ENCODE data around the gene EIF2S2. TPM values are rescaled to one million over a fixed set of nuclear protein-coding genes. Genes with fewer than 3 reads are reported as not detected.

Gene EIF2S2
- total RNA-seq, 1 donor from 2014 or later = 99.8 TPM

DNA sequence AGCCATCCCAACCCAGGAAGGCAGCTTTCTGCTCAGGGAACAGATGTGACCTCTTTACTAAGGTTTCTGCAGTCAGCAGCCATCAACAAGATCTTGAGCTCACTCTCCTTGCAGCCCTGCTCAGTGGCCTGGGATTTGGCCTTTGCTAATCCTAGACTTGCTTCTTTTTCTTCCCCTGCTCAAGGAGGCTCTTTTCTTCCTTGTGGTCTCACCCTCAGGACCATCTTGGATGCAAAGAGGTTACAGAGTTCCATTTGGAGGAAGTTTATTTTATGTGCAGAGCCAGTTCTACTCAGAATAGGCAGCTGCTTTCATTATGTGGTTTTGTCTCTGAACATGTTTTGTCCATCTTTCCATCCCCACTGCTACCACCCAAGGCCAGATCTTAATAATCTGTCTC is 69.0 kb downstream of the EIF2S2 start:
- H3K36me3 Mint-ChIP-seq (ENCODE audit: low read depth) = peaks cover 1% of the 10 kb centered on the region
- no peaks in the 10 kb centered on the region for H3K27me3 Mint-ChIP-seq (ENCODE audit: insufficient read depth)
- H3K27ac Mint-ChIP-seq = no peak overlapping the region
- H3K4me3 Mint-ChIP-seq = no peak overlapping the region
- DNase-seq (ENCODE audit: low spot score) = no peak
- no peaks in the 10 kb centered on the region for H3K9me3 Mint-ChIP-seq
- intact Hi-C loops (cut with micrococcal nuclease) = no loop called here
- peaks cover 7% of the 10 kb centered on the region for H3K4me1 Mint-ChIP-seq (ENCODE audit: low read depth)

- intact Hi-C loops (cut with micrococcal nuclease) = no loop called here
- Mint-ChIP-seq H3K4me1 (ENCODE audit: low read depth) (peaks cover 15% of the 10 kb centered on the region), H3K36me3 (ENCODE audit: low read depth) (peaks cover 2% of the 10 kb centered on the region), H3K4me3 (no peak overlapping the region), H3K27me3 (ENCODE audit: insufficient read depth) (no peaks in the 10 kb centered on the region), H3K9me3 (no peaks in the 10 kb centered on the region), H3K27ac (no peak overlapping the region)
- no peak for DNase-seq (ENCODE audit: low spot score)
Measured at GRCh38 chr20:34042262-34042661, 69.8 kb downstream of the EIF2S2 start.

DNA sequence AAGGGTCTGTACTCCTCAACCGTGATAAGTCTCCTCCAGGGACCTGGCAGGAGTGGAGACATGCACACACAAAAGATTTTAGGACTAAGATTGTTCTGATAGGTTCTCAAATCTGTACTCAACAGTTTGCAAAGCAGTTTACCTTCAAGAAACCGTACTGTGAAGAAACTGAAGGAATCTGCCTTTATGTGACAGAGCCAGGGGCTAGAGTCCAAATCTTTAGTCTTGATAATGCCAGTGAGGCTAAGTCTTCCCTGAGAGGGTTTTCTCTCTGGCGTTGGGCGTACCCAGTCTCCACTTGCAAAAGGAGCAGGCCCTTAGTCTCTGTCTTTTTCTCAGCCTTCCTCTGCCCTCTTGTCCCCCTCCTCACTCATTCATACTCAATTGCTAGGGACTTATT is 70.8 kb downstream of the EIF2S2 start:
- no peak for DNase-seq (ENCODE audit: low spot score)
- H3K4me3 Mint-ChIP-seq = no peak overlapping the region
- H3K9me3 Mint-ChIP-seq = no peaks in the 10 kb centered on the region
- H3K27me3 Mint-ChIP-seq (ENCODE audit: insufficient read depth) = no peaks in the 10 kb centered on the region
- no peak overlapping the region for H3K27ac Mint-ChIP-seq
- peaks cover 3% of the 10 kb centered on the region for H3K36me3 Mint-ChIP-seq (ENCODE audit: low read depth)
- intact Hi-C loops (cut with micrococcal nuclease) = no loop called here
- peaks cover 25% of the 10 kb centered on the region for H3K4me1 Mint-ChIP-seq (ENCODE audit: low read depth)

DNA sequence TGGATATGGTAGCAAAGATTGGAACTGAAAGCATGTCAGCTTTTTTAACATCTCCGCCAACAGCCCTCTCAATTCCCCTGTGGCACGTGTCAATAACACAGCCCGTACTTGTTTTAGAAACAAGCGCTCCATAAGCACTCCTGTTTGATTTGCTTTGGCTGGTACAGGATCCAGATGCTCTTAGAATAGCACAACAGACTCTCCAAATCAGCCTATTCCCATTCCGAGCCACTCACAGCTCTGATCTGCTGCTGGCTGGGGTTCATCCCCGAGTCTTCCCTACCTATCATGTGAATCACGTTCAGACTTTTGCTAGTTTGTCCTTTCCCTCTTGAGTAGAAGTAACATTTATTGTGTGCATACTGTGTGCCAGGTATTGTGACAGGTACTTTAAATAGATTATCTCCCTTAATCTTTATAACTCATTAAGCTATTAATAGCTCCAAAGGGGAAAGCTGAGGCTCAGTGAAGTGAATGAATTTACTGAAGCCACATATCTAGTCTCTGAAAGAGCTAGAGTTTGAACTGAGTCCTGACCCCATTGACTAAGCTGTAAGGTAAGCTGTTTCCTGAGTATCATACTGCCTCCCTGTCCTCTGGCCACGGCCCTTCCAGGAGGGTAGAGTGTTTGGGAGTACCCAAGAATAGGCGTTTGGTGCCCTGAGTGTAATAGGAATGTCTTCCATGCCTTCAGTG is 71.6 kb downstream of the EIF2S2 start:
- no peak for DNase-seq (ENCODE audit: low spot score)
- intact Hi-C loops (cut with micrococcal nuclease) = no loop called here
- no peaks in the 10 kb centered on the region for H3K27me3 Mint-ChIP-seq (ENCODE audit: insufficient read depth)
- peaks cover 33% of the 10 kb centered on the region for H3K4me1 Mint-ChIP-seq (ENCODE audit: low read depth)
- no peak overlapping the region for H3K27ac Mint-ChIP-seq
- H3K36me3 Mint-ChIP-seq (ENCODE audit: low read depth) = peaks cover 5% of the 10 kb centered on the region
- no peaks in the 10 kb centered on the region for H3K9me3 Mint-ChIP-seq
- H3K4me3 Mint-ChIP-seq = no peak overlapping the region

Other genes starting within 250 kb of the EIF2S2 start
- 147 TPM in 2 replicates for gene RALY, start 118.3 kb downstream of the EIF2S2 start, total RNA-seq
- gene ASIP, start 129.2 kb upstream of the EIF2S2 start, total RNA-seq = not detected in 2 replicates
- gene AHCY, start 191.1 kb upstream of the EIF2S2 start, total RNA-seq = 130 and 132 TPM in 2 replicates